MM.1S (cell line): ENCODE measurements around the gene SEM1.

ENCODE experiments used
- DNase-seq: peaks from one replicate; pipeline ENCODE4 v3.0.0-alpha.2; 2015
- H2AFZ ChIP-seq: fragments of 300-600 bp; sonication (generic); 2 replicates; pipeline ENCODE4 v1.6.0; 2016; ENCODE audit warnings: antibody characterized with exemption, low read length
- H3F3A ChIP-seq: fragments of 300-600 bp; sonication (generic); 2 replicates; pipeline ENCODE4 v1.6.1; 2016; ENCODE audit warnings: mild to moderate bottlenecking, antibody characterized with exemption, low read length, moderate library complexity, mixed read lengths; ENCODE audit not compliant: insufficient read depth
- H3K27ac ChIP-seq: fragments of 300-600 bp; sonication (generic); 2 replicates; pipeline ENCODE4 v1.5.1; 2016; ENCODE audit warnings: mild to moderate bottlenecking, low read length
- H3K27me3 ChIP-seq: fragments of 300-600 bp; sonication (generic); replicated peaks from 2 replicates; pipeline ENCODE4 v1.6.0; 2016; ENCODE audit warnings: low read length; ENCODE audit not compliant: insufficient read depth
- H3K36me3 ChIP-seq: fragments of 300-600 bp; sonication (generic); replicated peaks from 2 replicates; pipeline ENCODE4 v1.6.1; 2016; ENCODE audit warnings: mild to moderate bottlenecking, low read length, mixed read lengths; ENCODE audit not compliant: insufficient read depth
- H3K4me1 ChIP-seq: fragments of 300-600 bp; sonication (generic); 2 replicates; pipeline ENCODE4 v1.6.1; 2016; ENCODE audit warnings: low read length, mixed read lengths
- H3K4me2 ChIP-seq: fragments of 300-600 bp; sonication (generic); 2 replicates; pipeline ENCODE4 v1.6.0; 2016; ENCODE audit warnings: low read depth, low read length
- H3K4me3 ChIP-seq: fragments of 300-600 bp; sonication (generic); 2 replicates; pipeline ENCODE4 v1.5.1; 2016; ENCODE audit warnings: low read length, mixed read lengths
- H3K79me2 ChIP-seq: fragments of 300-600 bp; sonication (generic); 2 replicates; pipeline ENCODE4 v1.6.1; 2016; ENCODE audit warnings: mixed run types, low read length, mixed read lengths
- H3K9ac ChIP-seq: fragments of 300-600 bp; sonication (generic); 2 replicates; pipeline ENCODE4 v1.6.1; 2016; ENCODE audit warnings: low read length, mixed read lengths
- H3K9me2 ChIP-seq: fragments of 300-600 bp; sonication (generic); replicated peaks from 2 replicates; pipeline ENCODE4 v1.6.1; 2016; ENCODE audit warnings: mild to moderate bottlenecking, low read length, mixed read lengths; ENCODE audit not compliant: insufficient read depth
- H3K9me3 ChIP-seq: fragments of 300-600 bp; sonication (generic); replicated peaks from 2 replicates; pipeline ENCODE4 v1.6.1; 2016; ENCODE audit warnings: mild to moderate bottlenecking, low read length, mixed read lengths; ENCODE audit not compliant: insufficient read depth
- H4K20me1 ChIP-seq: fragments of 300-600 bp; sonication (generic); 2 replicates; pipeline ENCODE4 v1.6.1; 2016; ENCODE audit warnings: mild to moderate bottlenecking, low read length, moderate library complexity, mixed read lengths; ENCODE audit not compliant: insufficient read depth
- CTCF ChIP-seq: fragments of 300-600 bp; sonication (generic); IDR thresholded peaks from 2 replicates; pipeline ENCODE4 v1.5.1; 2016; ENCODE audit warnings: antibody characterized with exemption, low read length, mixed read lengths
- EZH2 ChIP-seq: fragments of 300-600 bp; sonication (generic); optimal IDR thresholded peaks from 2 replicates; pipeline ENCODE3; 2017; ENCODE audit warnings: low read depth, mild to moderate bottlenecking, antibody characterized with exemption, low read length, mixed read lengths
- EZH2phosphoT487 ChIP-seq: fragments of 300-600 bp; sonication (generic); IDR thresholded peaks from 2 replicates; pipeline ENCODE4 v1.6.1; 2018; ENCODE audit warnings: antibody characterized with exemption, low read length

The SEM1 gene

GRCh38 chr7:96657347-96658021 is 52.2 kb downstream of the SEM1 start:
- H3K27me3 ChIP-seq, result no peaks in the 10 kb centered on the region
- no peaks in the 10 kb centered on the region for H3K36me3 ChIP-seq
- no peaks in the 10 kb centered on the region for H3K9me2 ChIP-seq
- no peak overlapping the region for H3K4me2 ChIP-seq
- H2AFZ ChIP-seq, result no peak overlapping the region
- no peaks in the 10 kb centered on the region for H3F3A ChIP-seq
- no peak overlapping the region for H3K27ac ChIP-seq
- no peak overlapping the region for H3K4me3 ChIP-seq
- H3K9me3 ChIP-seq, result no peaks in the 10 kb centered on the region
- no peaks in the 10 kb centered on the region for H4K20me1 ChIP-seq
- H3K9ac ChIP-seq, result no peak overlapping the region
- no peaks in the 10 kb centered on the region for H3K4me1 ChIP-seq
- DNase-seq, result no peak
- no peaks in the 10 kb centered on the region for H3K79me2 ChIP-seq
- no peak for TF ChIP-seq CTCF
- no peak for TF ChIP-seq EZH2
- TF ChIP-seq EZH2phosphoT487, result no peak

- no peak for DNase-seq
- Histone ChIP-seq H3K36me3 (no peaks in the 10 kb centered on the region), H3K27ac (no peak overlapping the region), H3K9ac (no peak overlapping the region), H3K9me2 (no peaks in the 10 kb centered on the region), H3K4me3 (no peak overlapping the region), H3K4me1 (no peaks in the 10 kb centered on the region), H3K27me3 (no peaks in the 10 kb centered on the region), H3K79me2 (no peaks in the 10 kb centered on the region), H3F3A (no peaks in the 10 kb centered on the region), H3K9me3 (no peaks in the 10 kb centered on the region), H4K20me1 (no peaks in the 10 kb centered on the region), H3K4me2 (no peak overlapping the region), H2AFZ (no peak overlapping the region)
- TF ChIP-seq EZH2 (no peak), CTCF (no peak), EZH2phosphoT487 (no peak)
Observed at GRCh38 chr7:96655956-96656355, 53.7 kb downstream of the SEM1 start.

- Histone ChIP-seq H3K4me1 (no peaks in the 10 kb centered on the region), H4K20me1 (no peaks in the 10 kb centered on the region), H3K79me2 (no peaks in the 10 kb centered on the region), H3K36me3 (no peaks in the 10 kb centered on the region), H3K9me3 (no peaks in the 10 kb centered on the region), H3K27me3 (no peaks in the 10 kb centered on the region), H2AFZ (no peak overlapping the region), H3K4me3 (no peak overlapping the region), H3F3A (no peaks in the 10 kb centered on the region), H3K4me2 (no peak overlapping the region), H3K9ac (no peak overlapping the region), H3K9me2 (no peaks in the 10 kb centered on the region), H3K27ac (no peak overlapping the region)
- DNase-seq, result no peak
- no peak for TF ChIP-seq EZH2
- TF ChIP-seq EZH2phosphoT487, result no peak
- no peak for TF ChIP-seq CTCF
Observed at GRCh38 chr7:96654630-96655188, 54.9 kb downstream of the SEM1 start.
